NT2/D1 (cell line): ENCODE data around the gene MUSK.

Source experiments
- SUZ12 ChIP-seq: IDR thresholded peaks from 2 replicates; pipeline ENCODE4 v1.6.1; 2011; ENCODE audit not compliant: insufficient read length, insufficient read depth; ENCODE audit errors: extremely low read depth
- YY1 ChIP-seq: IDR thresholded peaks from 2 replicates; pipeline ENCODE4 v1.6.1; 2011; ENCODE audit not compliant: insufficient read length, insufficient read depth

DNA sequence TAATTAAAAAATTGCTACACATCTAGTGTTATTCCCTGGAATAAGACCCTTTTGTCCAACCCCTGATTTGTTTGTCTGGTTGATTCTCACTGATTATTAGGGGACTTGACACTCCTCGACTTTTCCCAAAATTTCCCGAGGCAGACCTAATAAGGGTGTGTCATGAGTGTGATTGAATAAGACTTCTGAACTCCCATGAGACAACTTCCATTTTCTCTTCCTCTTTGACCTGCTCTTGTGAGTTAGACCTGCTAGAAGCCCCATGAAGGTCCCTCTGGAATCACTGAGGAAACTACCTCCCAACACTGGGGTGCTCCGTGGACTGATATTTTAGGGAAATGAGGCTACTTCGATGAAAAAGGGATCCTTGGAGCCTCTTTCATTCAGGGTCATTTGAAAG lies 83.4 kb downstream of the MUSK start:
- TF ChIP-seq SUZ12 (no peak), YY1 (no peak)
